Glomerular visceral epithelial cell (primary cell): Measurements from ENCODE around the gene TMEM101.
"Not testable (repeated sequence)": the region's sequence is repeated elsewhere in the genome, so short reads cannot be mapped to it uniquely, and the experiment has no call there.

Experiments used
- DNase-seq: peaks from one replicate; pipeline ENCODE4 v3.0.0-alpha.2; 2016; ENCODE audit errors: extremely low spot score

Gene TMEM101

DNA sequence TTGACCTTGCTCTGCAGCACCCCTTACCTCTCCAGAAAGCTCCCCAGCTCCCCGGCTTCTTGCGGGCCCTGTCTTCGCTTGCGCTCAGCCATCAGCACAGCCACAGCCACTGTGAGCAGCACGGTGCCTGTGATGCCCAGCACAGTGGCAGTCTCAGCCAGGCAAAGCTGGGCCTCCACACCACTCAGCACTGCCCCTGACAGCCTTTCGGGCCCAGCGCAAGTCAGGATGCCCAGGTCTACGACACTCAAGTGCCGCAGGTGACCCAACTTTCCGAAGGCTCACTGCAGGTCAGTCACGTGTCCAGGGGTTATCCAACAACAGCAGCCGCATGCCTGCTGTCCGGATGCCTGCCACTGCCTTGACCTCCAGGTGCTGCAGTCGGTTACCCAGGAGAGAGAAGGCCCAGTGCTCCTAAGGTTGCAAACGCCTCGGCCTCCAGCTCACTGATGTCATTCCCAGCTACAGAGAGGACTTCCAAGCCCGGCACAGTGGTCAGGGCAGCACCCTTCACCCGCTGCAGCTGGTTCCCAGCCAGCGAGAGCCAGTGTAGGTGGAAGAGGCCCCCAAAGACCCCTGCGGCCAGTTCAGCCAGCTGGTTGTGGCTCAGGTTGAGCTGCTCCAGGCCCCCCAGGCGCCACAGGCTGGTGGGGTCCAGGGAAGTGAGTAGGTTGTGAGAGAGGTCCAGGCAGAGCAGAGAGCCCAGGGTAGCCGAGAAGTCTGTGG is 8.9 kb upstream of the TMEM101 start:
- no peak for DNase-seq

DNA sequence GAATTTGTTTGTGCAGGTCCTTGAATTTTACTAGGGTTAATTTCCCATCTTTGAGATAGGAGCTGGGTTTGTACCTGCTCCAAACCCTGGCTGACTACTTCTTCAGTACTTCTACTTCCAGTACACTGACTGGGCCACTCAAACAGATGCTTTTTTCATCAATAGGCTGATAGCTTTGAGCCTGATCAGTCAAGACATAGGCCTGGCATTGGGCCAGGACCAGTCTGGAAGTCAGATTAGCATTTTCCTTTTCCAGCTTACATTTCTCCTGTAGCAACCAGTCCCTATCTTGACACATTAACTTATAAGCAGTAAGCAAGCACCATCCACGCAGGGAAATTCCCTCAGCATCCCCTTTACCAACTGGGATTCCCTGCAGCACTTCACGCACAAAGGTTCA is 7.5 kb upstream of the TMEM101 start:
- no peak for DNase-seq

DNA sequence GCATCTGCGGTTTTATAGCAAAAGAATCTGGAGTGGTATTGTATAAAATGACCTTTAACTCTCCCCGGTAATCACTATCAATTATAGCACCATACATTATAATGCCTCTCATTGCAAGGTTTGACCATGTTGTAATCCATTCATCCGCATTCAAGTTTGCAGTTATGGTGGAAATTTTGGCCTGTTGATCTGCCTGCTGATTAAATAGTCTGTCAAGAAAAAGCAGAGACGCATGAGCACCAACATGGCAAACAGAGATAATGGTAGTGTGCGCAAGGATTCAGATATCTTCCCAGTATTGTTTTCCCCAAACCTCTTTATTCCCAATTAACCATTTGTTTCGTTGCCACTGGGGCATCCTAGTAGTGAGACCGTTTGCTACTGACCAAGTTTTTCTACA is 6.5 kb upstream of the TMEM101 start:
- not testable (repeated sequence) for DNase-seq

DNA sequence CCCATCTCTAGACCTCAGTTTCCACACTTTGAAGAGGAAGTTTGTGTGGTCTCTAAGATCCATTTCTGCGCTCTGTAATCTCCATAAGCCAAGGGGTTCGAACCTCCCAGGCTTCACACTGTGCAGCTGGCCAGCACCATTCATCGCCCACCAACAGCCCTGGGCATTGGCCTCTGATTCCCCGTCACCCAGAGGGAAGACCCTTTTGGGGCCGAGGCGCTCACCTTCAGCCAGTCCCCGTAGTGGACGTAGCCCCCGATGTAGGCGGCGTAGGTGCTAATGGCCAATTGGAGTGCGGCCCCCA is 678 bp downstream of the TMEM101 start:
- DNase-seq = no peak

DNA sequence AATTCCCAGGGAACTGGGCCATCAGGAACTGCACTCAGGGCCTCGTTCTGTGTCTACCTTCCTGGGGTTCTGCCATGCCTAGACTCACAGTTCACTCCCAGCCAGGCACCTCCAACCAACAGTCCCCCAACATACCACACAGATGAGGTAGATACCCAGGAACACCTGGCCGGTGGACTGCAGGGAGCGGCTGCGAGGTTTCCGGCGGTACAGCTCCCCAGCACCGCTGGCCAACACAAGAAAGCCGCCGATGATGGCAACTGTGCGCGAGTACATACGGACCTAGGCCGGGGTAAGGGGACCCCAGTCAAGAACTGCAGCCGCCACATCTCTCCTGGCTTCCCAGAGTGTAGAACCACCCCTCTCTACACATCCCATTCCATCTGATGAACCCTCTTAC is 1.9 kb downstream of the TMEM101 start:
- DNase-seq = no peak

- no peak for DNase-seq
These were observed 2.4 kb downstream of the TMEM101 start for GRCh38 chr17:44012391-44012790.

DNA sequence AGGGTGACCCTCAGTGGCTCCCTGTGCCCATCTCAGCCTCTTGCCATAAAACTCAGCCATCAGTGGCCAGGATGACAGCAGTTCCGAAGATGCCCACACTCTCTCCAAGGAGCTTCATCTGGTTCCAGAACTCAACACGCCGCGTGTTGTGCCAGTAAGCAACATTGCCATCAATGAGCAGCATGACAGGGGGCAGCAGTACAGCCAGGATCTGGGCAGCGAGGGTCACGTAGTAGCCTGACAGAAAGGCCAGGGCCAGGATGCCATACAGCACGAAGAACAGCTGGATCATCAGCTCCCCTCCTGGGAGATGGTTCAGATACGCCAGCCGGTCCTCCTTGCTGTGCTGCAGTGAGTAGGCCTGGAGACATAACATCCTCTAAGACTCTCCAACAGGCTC is 2.9 kb downstream of the TMEM101 start:
- no peak for DNase-seq

- DNase-seq = no peak
These were observed 3.7 kb downstream of the TMEM101 start for GRCh38 chr17:44010966-44011647.

- DNase-seq = no peak
These were observed 6.4 kb downstream of the TMEM101 start for GRCh38 chr17:44008205-44008909.

GRCh38 chr17:44007346-44008204 is 7.2 kb downstream of the TMEM101 start:
- DNase-seq = peak; percentile 30

DNA sequence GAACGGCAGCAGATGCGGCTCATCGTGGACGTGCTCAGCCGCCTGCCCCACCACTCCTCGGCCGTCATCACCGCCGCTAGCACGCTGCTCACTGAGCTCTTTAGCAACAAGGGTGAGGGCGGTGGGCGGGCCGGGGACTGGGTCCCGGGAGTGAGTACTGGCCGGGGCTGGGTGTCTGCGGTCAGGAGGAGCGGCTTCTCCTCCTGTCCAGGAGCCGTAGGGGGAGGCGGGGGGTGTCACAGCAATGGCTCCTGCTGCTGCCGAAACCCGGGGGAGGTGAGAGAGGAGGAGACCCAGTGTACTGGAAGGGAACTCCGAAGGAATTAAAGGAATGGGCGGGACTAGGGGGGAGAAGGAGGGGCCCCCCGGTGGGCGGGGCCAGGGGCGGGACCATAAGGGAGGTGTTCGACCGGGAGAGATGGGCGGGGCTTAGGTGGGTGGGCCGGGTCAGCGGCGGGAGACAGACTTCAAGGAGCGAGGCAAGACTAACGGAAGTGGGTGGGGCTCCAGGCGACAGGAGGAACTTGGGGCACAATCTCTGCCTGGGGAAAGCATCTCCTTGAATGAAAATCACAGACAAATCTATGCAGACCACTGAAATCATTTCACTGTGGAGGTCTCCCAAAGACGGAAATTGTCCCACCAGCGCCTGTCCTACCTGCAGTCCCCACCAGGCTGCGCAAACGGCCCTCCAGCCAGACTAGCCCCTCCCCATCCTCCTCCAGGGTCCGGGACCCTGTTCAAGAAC is 8.0 kb downstream of the TMEM101 start:
- DNase-seq = peak; percentile 99

DNA sequence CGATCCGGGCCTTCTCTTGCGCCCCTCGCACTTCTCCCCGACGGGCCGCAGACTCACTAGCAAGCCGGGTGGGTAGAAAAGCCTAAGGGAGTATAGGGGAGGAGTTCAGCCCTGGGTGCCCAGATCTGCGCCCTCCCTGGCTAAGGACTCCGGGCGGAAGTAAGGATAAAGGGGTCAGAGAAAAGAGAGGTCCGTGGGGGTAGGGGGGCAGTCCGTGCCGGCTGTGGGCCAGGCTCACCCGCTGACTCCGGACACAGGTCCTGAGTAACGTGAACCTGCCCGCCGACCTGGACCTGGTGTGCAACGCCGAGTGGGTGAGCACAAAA is 8.5 kb downstream of the TMEM101 start:
- DNase-seq = no peak

- DNase-seq = no peak
These were observed 9.1 kb downstream of the TMEM101 start for GRCh38 chr17:44005527-44006271.

GRCh38 chr17:44004761-44005526 is 9.8 kb downstream of the TMEM101 start:
- DNase-seq = no peak

DNA sequence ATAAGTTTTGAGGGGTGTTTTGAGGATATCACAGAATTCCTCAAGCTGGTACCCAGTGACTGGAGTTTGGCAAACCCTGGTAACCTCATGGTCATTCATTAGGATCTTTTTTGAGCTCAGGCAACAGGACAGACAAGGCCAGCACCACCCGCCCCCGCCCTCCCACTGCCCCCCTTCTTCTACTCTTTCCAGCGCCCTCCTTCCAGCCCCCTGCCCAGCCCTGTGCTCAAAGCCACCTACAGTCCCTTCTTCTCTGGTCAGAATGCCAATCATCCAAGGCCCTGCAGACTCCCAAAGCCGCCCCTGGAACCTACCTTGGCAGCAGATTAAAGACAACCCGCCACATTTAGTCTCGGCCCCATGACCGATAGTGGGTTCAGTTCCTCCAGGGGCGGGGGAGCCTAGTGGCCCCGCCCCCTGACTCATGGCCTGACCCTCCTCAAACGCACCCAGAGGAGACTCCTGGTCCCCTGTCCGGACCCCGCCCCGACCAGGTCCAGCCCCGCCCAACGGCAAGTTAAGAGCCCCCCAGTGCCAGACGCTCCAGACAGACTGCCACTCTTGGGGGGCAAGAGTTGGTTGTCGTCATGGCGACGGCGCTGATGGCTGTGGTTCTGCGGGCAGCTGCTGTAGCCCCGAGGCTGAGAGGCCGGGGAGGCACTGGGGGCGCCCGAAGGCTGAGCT is 10.5 kb downstream of the TMEM101 start, which contains the start of gene NAGS:
TSS of gene NAGS (plus strand) at position 546 of the 684 bp plus-strand sequence. CDS start at position 588, 42 bp downstream.
- no peak for DNase-seq

DNA sequence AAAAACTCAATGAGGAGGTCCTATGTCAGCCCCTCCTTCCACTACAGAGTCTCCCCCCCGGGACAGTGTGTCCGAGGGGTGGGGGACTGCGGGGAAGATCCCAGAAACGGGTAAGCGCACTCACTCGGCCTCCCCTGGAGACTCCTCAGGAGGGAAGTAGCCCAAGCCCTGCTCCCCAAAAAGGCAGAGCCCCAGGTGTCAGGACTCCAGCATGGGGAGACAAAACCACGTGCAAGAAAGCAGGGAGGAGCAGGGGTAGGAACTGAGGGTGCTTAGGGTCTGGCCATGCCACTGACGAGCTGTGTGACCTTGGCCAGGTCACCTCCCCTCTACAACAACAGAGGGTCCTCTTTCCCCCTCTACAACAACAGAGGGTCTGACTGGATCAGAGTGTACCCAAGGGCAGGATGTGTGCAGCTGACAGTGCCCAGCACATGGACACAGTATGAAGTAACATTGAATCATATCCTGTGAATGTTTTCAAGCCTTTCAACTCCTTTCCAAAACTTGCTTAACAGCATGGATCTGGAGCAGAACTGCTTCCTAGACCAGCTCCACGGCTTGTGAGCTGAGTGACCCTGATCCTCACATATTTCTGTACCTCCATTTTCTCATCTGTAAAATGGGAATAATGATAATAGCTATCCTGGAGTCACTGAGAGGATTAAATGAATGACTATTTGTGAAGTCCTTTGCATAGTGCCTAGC is 12.5 kb downstream of the TMEM101 start:
- DNase-seq = no peak

GRCh38 chr17:44001461-44001920 is 13.3 kb downstream of the TMEM101 start:
- no peak for DNase-seq

- no peak for DNase-seq
These were observed 13.8 kb downstream of the TMEM101 start for GRCh38 chr17:44000871-44001460.
